Peyer's patch (tissue), 4 donors: ENCODE measurements around the gene E4F1.

ENCODE experiments used
- CTCF ChIP-seq, 6 experiments: fragments of 450-650 bp in 4 of 6; fragments of 200-600 bp in 2 of 6; sonication (generic) in 1 of 6; IDR thresholded peaks; one replicate each; pipeline ENCODE4 v1.5.1; 2017 to 2019; ENCODE audit warnings: antibody characterized with exemption in 6 of 6, mild to moderate bottlenecking in 3 of 6, moderate library complexity in 1 of 6
- POLR2A ChIP-seq, 2 donors: fragments of 450-650 bp; IDR thresholded peaks; one replicate each; pipeline ENCODE4 v1.5.1; 2017; ENCODE audit warnings: antibody characterized with exemption in 2 of 2, mild to moderate bottlenecking in 2 of 2, moderate library complexity in 2 of 2

- no peak for TF ChIP-seq CTCF (IDR thresholded peaks at IDR 0.05)
- no peak for TF ChIP-seq POLR2A (IDR thresholded peaks at IDR 0.05)
These were observed 41.4 kb upstream of the E4F1 start for GRCh38 chr16:2181952-2182351.
